Stimulated activated CD4-positive, alpha-beta T cell treated with anti-CD3 and anti-CD28 coated beads, TNF-alpha, amount 100 ng/mL, for 4 hours (primary cell): ENCODE data around the gene GPAM.
"Not testable (repeated sequence)": the region's sequence is repeated elsewhere in the genome, so short reads cannot be mapped to it uniquely, and the experiment has no call there.

Source experiments
- DNase-seq, 3 experiments: peaks; one replicate each; pipeline ENCODE4 v3.0.0-alpha.2; 2020; ENCODE audit warnings: low read depth in 3 of 3

GPAM gene

GRCh38 chr10:112216151-112216550 lies 32.6 kb upstream of the GPAM start:
- no peak for DNase-seq

- no peak for DNase-seq
These were observed 31.8 kb upstream of the GPAM start for GRCh38 chr10:112215342-112215774.

GRCh38 chr10:112214298-112214926 lies 30.8 kb upstream of the GPAM start:
- DNase-seq, result no peak

- no peak for DNase-seq
These were observed 30.3 kb upstream of the GPAM start for GRCh38 chr10:112213836-112214235.

- DNase-seq, result no peak
These were observed 29.7 kb upstream of the GPAM start for GRCh38 chr10:112213098-112213823.

GRCh38 chr10:112210666-112211065 lies 27.1 kb upstream of the GPAM start:
- no peak for DNase-seq

GRCh38 chr10:112209684-112210131 lies 26.1 kb upstream of the GPAM start:
- DNase-seq, result no peak

- DNase-seq, result no peak
These were observed 25.4 kb upstream of the GPAM start for GRCh38 chr10:112208997-112209396.

- no peak for DNase-seq
These were observed 24.7 kb upstream of the GPAM start for GRCh38 chr10:112208292-112208691.

- no peak for DNase-seq
These were observed 19.9 kb upstream of the GPAM start for GRCh38 chr10:112203328-112204076.

- no peak for DNase-seq
These were observed 19.1 kb upstream of the GPAM start for GRCh38 chr10:112202561-112203241.

GRCh38 chr10:112202076-112202475 lies 18.5 kb upstream of the GPAM start:
- no peak for DNase-seq

GRCh38 chr10:112201334-112201733 lies 17.8 kb upstream of the GPAM start:
- DNase-seq, result no peak

- DNase-seq, result not testable (repeated sequence)
These were observed 16.7 kb upstream of the GPAM start for GRCh38 chr10:112200259-112200658.

- DNase-seq, result not testable (repeated sequence)
These were observed 14.1 kb upstream of the GPAM start for GRCh38 chr10:112197662-112198061.

GRCh38 chr10:112195224-112195623 lies 11.7 kb upstream of the GPAM start:
- DNase-seq, result no peak

- DNase-seq, result no peak
These were observed 8.2 kb upstream of the GPAM start for GRCh38 chr10:112191791-112192190.

- DNase-seq, result no peak
These were observed 7.6 kb upstream of the GPAM start for GRCh38 chr10:112191041-112191590.

GRCh38 chr10:112189465-112189864 lies 5.9 kb upstream of the GPAM start:
- DNase-seq, result no peak

- DNase-seq, result no peak
These were observed 4.0 kb upstream of the GPAM start for GRCh38 chr10:112187527-112187926.

- no peak for DNase-seq
These were observed 2.4 kb upstream of the GPAM start for GRCh38 chr10:112185959-112186358.

GRCh38 chr10:112184379-112184778 lies 814 bp upstream of the GPAM start:
- DNase-seq, result no peak
